HFF-Myc (cell line): Measurements from ENCODE around the gene ZP3.
"Not testable (repeated sequence)": the region's sequence is repeated elsewhere in the genome, so short reads cannot be mapped to it uniquely, and the experiment has no call there.

ENCODE experiments used
- DNase-seq: peaks from one replicate; pipeline ENCODE4 v3.0.0-alpha.2; 2011; ENCODE audit warnings: low read depth; ENCODE audit errors: extremely low read depth
- H3K4me3 ChIP-seq: replicated peaks from 2 replicates; pipeline ENCODE4 v1.5.1; 2011; ENCODE audit warnings: low read depth, mild to moderate bottlenecking, control low read depth, low read length
- TF ChIP-seq, protein P1 (sequence below): IDR thresholded peaks from 2 replicates; pipeline ENCODE4 v1.5.1; 2012; ENCODE audit warnings: mild to moderate bottlenecking, low read depth, low read length, control low read depth; ENCODE audit errors: missing control alignments

ZP3 gene

DNA sequence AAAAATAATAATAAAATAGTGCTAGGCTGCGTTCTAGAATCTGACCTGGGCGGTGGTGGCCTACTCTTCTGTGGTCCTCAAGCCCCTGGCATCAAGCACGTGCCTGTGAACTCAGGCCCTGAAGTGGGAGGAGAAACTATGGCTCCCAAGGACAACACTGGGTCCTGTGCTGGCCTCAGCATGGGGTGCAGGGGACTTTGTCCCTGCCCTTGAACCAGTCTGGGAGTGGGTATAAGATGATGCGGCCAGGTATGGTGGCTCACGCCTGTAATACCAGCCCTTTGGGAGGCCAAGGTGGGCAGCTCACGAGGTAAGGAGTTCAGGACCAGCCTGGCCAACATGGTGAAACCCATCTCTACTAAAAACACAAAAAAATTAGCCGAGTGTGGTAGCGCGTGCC is 5.5 kb downstream of the ZP3 start:
- TF ChIP-seq, protein P1, sequence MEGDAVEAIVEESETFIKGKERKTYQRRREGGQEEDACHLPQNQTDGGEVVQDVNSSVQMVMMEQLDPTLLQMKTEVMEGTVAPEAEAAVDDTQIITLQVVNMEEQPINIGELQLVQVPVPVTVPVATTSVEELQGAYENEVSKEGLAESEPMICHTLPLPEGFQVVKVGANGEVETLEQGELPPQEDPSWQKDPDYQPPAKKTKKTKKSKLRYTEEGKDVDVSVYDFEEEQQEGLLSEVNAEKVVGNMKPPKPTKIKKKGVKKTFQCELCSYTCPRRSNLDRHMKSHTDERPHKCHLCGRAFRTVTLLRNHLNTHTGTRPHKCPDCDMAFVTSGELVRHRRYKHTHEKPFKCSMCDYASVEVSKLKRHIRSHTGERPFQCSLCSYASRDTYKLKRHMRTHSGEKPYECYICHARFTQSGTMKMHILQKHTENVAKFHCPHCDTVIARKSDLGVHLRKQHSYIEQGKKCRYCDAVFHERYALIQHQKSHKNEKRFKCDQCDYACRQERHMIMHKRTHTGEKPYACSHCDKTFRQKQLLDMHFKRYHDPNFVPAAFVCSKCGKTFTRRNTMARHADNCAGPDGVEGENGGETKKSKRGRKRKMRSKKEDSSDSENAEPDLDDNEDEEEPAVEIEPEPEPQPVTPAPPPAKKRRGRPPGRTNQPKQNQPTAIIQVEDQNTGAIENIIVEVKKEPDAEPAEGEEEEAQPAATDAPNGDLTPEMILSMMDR = no peak
- H3K4me3 ChIP-seq = no peak overlapping the region
- DNase-seq = no peak

DNA sequence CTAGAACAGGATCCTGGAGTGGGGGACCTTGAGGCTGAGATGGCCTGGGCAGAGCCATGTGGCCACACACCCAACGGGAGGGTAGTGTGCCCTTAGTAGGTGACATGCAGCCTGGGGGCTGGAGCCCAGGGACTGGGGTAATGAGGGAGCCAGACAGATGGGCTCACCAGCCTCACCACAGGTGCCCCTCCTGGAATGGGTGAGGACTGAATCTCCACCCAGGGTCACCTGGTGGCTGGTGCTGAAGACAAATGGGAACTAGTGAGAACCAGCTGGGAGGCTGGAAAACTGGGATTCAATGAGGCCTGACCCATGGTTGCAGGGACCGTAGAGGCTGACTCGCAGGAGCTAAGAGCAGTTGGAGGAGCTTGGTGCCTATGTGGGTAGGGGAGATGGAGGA is 6.1 kb downstream of the ZP3 start:
- no peak overlapping the region for H3K4me3 ChIP-seq
- no peak for DNase-seq
- TF ChIP-seq, protein P1 = no peak

DNA sequence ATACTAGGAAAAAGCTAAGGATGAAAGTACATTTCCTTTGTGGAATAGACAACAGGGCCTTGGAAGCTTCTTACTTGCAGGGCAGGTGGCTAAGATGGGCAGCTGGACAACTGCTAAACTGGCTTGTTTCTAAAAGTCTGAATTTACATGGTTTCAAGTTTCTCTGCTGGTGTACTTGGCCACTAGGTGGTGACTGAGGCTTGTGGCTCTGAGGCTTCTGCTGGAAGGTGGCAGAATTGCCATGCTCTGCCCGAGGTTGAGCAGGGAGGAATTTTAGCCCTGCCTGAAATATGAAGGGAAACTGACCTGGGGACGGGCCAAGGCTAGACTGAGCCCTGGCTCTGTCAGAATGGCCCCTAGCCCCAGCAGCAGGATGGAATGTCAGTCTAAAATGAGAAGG is 13.1 kb downstream of the ZP3 start:
- H3K4me3 ChIP-seq = not testable (repeated sequence)
- TF ChIP-seq, protein P1 = peak; percentile 52
- DNase-seq = peak; percentile 48

DNA sequence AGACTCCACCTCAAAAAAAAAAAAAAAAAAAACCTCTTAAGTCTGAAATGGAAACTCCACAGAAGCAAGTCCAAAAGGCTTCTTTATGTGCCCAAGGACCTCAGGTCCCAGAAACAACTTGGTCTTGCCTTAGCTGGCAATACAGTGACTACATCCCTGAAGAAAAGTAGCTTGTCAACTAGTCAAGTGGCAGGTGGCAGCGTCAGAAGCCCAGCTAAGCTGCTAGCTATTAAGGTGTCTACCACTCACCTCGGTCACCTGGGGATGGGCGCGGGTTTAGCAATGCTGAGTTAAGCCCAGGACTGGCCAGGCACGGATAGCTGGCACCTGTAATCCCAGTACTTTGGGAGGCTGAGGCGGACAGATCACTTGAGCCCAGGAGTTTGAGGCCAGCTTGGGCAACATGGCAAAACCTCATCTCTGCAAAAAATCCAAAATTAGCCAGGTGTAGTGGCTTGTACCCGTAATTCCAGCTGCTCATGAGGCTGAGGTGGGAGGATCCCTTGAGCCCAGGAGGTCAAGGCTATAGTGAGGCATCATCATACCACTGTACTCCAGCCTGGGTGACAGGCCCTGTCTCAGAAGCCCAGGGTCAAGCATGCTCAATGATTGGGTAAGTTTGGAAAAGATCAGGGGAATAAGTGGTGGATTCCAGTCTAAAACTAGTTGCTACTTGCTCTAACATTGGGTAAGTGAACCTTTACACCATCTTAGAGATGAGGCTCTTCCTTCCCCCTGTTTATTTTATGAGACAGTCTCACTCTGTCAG is 14.6 kb downstream of the ZP3 start:
- not testable (repeated sequence) for DNase-seq, H3K4me3 ChIP-seq

DNA sequence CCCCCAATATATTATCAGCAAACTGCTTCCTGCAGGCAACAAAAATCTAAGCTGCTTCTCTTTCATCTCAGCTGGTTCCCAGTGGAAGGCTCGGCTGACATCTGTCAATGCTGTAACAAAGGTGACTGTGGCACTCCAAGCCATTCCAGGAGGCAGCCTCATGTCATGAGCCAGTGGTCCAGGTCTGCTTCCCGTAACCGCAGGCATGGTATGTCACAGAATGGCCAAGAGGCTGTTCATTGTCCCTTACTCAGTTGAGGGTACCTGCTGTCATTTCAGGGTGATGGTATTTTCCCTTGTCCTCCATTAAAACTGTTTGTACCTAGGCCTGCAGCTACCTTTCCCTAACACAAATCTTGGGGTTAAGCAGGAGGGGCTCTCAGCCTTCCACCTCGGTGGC is 15.7 kb downstream of the ZP3 start:
- DNase-seq = not testable (repeated sequence)

DNA sequence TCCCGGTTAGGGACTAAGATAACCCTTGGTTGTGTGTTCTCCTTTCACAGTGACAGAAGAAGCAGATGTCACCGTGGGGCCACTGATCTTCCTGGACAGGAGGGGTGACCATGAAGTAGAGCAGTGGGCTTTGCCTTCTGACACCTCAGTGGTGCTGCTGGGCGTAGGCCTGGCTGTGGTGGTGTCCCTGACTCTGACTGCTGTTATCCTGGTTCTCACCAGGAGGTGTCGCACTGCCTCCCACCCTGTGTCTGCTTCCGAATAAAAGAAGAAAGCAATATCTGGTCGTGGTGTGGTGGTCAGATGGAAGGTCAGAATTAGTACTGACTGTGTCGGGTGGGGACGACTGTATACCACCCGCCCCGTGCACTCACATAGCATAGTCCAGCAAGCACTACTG is 17.0 kb downstream of the ZP3 start:
- not testable (repeated sequence) for DNase-seq

More for the DNA sequence above, 15.7 kb downstream of the ZP3 start:
- not testable (repeated sequence) for H3K4me3 ChIP-seq

DNA sequence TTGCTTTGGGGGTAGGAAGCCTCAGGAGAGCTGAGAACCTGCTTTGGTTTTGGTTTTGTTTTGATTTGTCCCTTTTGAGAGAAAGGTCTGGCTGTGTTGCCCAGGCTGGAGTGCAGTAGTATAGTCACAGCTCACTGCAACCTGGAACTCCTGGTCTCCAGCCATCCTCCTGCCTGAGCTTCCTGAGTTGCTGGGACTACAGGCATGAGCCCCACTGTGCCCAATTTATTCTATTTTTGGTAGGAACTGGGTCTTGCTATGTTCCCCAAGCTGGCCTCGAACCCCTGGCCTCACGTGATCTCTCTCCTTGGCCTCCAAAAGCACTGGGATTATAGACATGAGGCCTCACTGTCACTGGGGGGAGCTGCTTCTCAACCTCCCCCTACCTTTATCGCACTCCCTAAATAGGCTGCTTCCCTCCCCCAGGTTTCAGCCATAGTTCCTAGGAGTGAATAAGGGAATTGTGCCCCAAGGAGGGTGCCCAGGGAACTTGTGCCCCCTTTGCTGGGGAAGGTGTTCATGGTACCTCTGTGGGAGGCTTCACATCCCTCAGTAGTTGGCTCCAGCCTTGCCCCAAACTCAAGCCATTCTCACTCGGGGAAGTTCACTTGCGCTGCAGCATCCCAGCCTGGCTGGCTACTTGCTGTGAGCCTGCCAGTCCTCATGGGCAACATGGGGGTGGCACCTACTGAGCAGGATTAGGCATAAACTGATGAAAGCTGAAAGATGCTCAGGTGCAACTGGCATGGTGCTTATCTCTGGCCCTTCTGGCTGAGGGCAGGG is 18.1 kb downstream of the ZP3 start:
- not testable (repeated sequence) for H3K4me3 ChIP-seq, DNase-seq

More for the DNA sequence above, 17.0 kb downstream of the ZP3 start:
- not testable (repeated sequence) for H3K4me3 ChIP-seq

DNA sequence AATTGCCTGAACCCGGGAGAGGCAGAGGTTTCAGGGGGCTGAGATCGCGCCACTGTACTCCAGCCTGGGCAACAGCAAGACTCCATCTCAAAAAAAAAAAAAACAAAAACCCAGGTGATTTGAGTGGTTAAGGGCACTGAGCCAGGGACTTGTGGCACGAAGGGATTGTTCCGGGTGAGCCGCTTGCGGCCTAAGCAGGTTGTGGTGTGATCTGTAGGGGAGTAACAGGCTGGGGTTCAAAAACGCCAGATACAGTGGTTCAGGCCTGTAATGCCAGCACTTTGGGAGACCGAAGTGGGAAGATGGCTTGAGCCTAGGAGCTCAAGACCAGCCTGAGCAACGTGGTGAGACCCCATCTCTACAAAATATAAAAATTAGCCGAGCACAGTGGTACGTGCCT is 19.1 kb downstream of the ZP3 start:
- not testable (repeated sequence) for DNase-seq, H3K4me3 ChIP-seq

DNA sequence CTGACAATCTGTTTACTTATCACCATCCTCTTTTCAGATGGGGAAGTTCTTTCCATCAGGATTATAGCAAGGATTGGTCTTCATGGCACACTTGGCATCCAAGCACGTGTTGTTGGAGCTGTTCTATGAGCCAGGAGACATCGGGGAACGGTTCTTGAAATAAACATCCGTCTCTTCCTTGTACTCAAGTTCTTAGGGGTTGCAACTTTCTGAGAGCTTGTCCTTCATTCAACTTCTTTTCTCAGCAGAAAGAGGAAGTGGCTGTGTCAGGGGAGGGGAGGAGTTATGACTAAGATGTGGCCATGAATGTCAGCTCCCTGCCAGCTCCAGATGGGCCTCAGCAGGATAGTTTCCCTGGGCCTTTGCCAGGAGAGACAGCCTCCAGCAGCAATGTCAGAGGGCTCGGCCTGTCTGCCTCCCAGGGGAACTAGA is 20.8 kb downstream of the ZP3 start:
- not testable (repeated sequence) for H3K4me3 ChIP-seq, DNase-seq

DNA sequence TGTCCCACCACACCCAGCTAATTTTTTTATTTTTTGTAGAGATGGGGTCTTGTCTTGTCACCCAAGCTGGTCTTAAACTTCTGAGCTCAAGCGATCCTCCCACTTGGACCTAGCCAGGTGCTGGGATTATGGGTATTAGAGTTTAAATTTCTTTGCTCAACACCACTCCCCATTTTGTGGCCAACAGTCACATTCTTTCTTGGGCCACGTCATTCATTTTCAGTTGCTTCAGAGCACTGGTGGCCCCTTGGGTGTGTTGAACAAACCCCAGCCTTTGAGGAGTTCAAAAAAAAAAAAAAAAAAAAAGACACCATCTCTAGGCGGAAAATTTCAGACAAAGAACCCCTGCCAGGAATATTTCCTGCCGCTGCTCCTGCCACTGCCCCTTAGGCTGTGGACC is 32.3 kb downstream of the ZP3 start:
- not testable (repeated sequence) for DNase-seq, H3K4me3 ChIP-seq

DNA sequence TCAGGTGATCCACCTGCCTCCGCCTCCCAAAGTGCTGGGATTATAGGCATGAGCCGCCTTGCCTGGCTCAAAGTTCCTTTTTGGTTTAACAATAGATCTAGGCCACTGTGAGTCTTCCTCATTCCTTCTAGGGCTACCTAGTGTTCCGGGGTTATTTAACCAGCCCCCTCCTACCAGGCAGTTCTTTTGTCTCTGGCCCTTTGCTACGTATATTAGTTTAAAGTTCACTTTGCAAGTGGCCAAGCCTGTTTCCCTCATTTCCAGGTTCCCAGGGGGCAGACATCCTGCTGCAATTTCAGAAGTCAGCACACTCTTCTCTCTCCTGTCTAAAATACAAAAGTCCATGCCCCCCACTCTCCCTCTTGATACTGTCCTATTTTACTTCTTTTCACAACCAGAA is 33.8 kb downstream of the ZP3 start:
- H3K4me3 ChIP-seq, DNase-seq: not testable (repeated sequence)

DNA sequence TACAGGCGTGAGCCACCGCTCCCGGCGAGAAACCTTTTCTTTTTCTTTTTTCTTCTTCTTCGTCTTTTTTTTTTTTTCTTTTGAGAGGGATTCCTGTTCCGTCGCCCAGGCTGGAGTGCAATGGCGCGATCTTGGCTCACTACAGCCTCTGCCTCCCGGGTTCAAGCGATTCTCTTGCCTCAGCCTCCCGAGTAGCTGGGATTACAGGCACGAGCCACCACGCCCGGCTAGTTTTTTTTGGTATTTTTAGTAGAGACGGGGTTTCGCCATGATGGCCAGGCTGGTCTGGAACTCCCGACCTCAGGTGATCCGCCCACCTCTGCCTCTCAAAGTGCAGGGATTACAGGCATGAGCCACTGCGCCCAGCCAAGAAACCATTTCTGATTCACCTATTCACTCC is 36.0 kb downstream of the ZP3 start:
- not testable (repeated sequence) for H3K4me3 ChIP-seq, DNase-seq

DNA sequence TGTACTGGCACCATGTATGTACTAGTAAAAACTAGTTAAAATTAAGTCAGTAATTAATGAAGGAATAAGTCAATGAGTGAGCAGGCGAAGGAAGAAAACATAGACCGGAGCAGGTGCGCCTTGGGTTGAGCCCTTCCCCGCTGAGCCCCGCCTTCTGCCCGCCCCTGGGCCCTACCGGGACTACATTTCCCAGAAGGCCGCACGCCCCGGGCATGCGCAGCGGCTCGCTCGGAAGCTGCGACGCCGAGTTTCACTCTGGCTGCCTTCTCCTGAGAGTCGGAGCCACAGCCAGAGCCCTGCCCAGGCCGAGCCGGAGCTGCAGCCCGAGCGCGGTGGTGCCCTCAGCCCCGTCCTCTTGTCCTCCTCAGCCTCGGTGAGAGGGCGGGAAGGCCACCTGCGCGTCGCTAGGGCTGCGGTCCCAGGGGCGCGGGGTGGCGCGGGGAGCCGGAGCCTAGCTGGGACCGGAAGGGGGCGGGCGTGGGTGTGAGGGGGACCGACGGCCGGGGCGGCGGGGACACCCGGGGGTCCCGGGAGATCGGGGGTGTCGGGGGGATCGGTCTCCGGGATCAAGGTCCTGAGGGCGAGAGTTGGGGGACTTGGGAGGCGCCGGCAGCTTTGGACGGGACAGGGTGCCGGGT is 36.8 kb downstream of the ZP3 start, which contains the start of gene DTX2:
TSS of gene DTX2 (plus strand) at position 246 of the 638 bp plus-strand sequence. CDS start 18,801 bp downstream, outside the sequence.
- H3K4me3 ChIP-seq = peak within 1 kb of the TSS; percentile 42

DNA sequence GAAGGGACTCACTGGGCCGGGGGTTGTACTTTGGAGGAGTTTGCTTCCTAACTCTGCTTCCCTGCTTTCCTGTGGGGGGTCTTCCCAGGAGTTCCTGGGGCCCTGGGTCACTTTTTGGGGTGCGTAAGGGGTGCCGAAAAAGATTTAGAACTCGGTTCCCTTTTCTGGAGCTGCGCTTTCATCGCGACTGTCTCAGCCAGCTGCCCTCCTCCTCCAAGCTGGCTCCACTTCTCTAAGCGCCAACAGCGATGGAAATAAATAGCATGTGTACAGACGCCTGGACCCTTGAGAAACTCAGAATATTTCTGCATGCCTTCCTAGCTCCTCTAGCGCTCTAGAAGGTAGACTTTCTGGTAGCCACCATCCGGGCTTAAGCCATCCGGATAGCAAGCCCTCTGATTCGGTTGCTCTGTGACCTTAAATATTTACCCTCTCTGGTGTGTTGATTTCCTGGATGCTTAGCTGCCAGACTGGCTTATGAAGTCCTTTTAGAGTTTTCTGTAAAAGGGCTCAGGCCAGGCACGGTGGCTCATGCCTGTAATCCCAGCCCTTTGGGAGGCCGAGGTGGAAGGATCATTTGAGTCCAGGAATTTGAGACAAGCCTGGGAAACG is 37.6 kb downstream of the ZP3 start:
- DNase-seq, H3K4me3 ChIP-seq: not testable (repeated sequence)

More for the DNA sequence above, 36.8 kb downstream of the ZP3 start, which contains the start of gene DTX2:
- DNase-seq = not testable (repeated sequence)
